Body of pancreas (tissue), 4 donors: ENCODE measurements around the gene REV1.

Experiments used
- POLR2A ChIP-seq, 3 donors: fragments of 450-650 bp; IDR thresholded peaks; one replicate each; pipeline ENCODE4 v1.6.1; 2016; ENCODE audit warnings: antibody characterized with exemption in 3 of 3, mild to moderate bottlenecking in 2 of 3
- TF ChIP-seq, protein P1 (sequence below), 7 experiments: fragments of 450-650 bp in 4 of 7; fragments of 200-600 bp in 3 of 7; sonication (generic) in 3 of 7; IDR thresholded peaks; one replicate each; pipeline ENCODE4 v1.5.1; 2016 to 2019; ENCODE audit warnings: antibody characterized with exemption in 7 of 7

DNA sequence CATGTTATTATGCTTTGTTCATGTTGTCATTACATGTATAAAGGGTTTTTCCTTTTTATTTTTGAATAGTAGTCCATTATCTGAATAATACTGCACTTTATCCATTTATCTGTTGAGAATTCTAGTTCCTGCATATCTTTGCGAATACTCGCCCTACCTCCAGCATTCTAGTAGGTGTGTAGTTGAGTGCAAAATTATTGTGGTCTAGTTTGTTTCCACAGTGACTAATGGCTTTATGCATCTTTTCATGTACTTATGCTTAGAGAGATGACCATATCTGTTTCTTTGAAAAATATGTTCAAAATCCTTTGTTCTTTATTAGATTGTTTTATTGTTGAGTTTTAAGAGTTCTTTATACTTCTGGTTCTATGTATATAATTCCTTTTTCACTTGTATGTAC lies 103.8 kb downstream of the REV1 start:
- TF ChIP-seq, protein P1, sequence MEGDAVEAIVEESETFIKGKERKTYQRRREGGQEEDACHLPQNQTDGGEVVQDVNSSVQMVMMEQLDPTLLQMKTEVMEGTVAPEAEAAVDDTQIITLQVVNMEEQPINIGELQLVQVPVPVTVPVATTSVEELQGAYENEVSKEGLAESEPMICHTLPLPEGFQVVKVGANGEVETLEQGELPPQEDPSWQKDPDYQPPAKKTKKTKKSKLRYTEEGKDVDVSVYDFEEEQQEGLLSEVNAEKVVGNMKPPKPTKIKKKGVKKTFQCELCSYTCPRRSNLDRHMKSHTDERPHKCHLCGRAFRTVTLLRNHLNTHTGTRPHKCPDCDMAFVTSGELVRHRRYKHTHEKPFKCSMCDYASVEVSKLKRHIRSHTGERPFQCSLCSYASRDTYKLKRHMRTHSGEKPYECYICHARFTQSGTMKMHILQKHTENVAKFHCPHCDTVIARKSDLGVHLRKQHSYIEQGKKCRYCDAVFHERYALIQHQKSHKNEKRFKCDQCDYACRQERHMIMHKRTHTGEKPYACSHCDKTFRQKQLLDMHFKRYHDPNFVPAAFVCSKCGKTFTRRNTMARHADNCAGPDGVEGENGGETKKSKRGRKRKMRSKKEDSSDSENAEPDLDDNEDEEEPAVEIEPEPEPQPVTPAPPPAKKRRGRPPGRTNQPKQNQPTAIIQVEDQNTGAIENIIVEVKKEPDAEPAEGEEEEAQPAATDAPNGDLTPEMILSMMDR (IDR thresholded peaks at IDR 0.05) = no peak
- no peak for TF ChIP-seq POLR2A (IDR thresholded peaks at IDR 0.05)
